OCI-LY1 (cell line): ENCODE data around the gene ZDHHC11.

Experiments used
- H2AFZ ChIP-seq: fragments of 200-600 bp; sonication (generic), shearing (Covaris generic); 2 replicates; pipeline ENCODE4 v1.6.0; 2014; ENCODE audit warnings: antibody characterized with exemption, mild to moderate bottlenecking, low read length
- H3F3A ChIP-seq: fragments of 200-600 bp; sonication (generic), shearing (Covaris generic); 2 replicates; pipeline ENCODE4 v1.6.0; 2014; ENCODE audit warnings: mild to moderate bottlenecking, antibody characterized with exemption, low read length, moderate library complexity; ENCODE audit not compliant: insufficient read depth
- H3K27ac ChIP-seq: fragments of 200-600 bp; sonication (generic); 2 replicates; pipeline ENCODE4 v1.5.1; 2014; ENCODE audit warnings: low read length, mixed run types, mild to moderate bottlenecking, low read depth; ENCODE audit not compliant: poor library complexity, severe bottlenecking
- H3K27me3 ChIP-seq: fragments of 200-600 bp; sonication (generic); 2 replicates; pipeline ENCODE4 v1.6.0; 2014; ENCODE audit warnings: antibody characterized with exemption, mild to moderate bottlenecking, low read length, moderate library complexity; ENCODE audit not compliant: insufficient read depth
- H3K36me3 ChIP-seq: fragments of 200-600 bp; sonication (generic); 2 replicates; pipeline ENCODE4 v1.6.1; 2014; ENCODE audit warnings: mild to moderate bottlenecking, antibody characterized with exemption, low read length, moderate library complexity, mixed read lengths; ENCODE audit not compliant: insufficient read depth
- H3K4me1 ChIP-seq: fragments of 200-600 bp; sonication (generic); 2 replicates; pipeline ENCODE4 v1.5.1; 2014; ENCODE audit warnings: mild to moderate bottlenecking, low read length, moderate library complexity; ENCODE audit not compliant: insufficient read depth, severe bottlenecking
- H3K4me2 ChIP-seq: fragments of 200-600 bp; sonication (generic), shearing (Covaris generic); 2 replicates; pipeline ENCODE4 v1.6.1; 2014; ENCODE audit warnings: low read length
- H3K4me3 ChIP-seq: fragments of 200-600 bp; sonication (generic); 2 replicates; pipeline ENCODE4 v1.5.1; 2014; ENCODE audit warnings: low read length, low read depth, mild to moderate bottlenecking, mixed read lengths; ENCODE audit not compliant: poor library complexity, severe bottlenecking
- H3K79me2 ChIP-seq: fragments of 200-600 bp; shearing (Covaris generic); 2 replicates; pipeline ENCODE4 v1.6.1; 2016; ENCODE audit warnings: mixed run types, low read length, mixed read lengths; ENCODE audit not compliant: insufficient read depth
- H3K9ac ChIP-seq: fragments of 200-600 bp; sonication (generic), shearing (Covaris generic); 2 replicates; pipeline ENCODE4 v1.6.1; 2014; ENCODE audit warnings: mild to moderate bottlenecking, low read length, mixed read lengths
- H3K9me2 ChIP-seq: fragments of 200-600 bp; sonication (generic), shearing (Covaris generic); 2 replicates; pipeline ENCODE4 v1.6.1; 2014; ENCODE audit warnings: low read depth, mild to moderate bottlenecking, low read length, mixed read lengths
- H3K9me3 ChIP-seq: fragments of 200-600 bp; shearing (Covaris generic); 2 replicates; pipeline ENCODE4 v1.6.1; 2014; ENCODE audit warnings: low read length, mixed read lengths
- H4K20me1 ChIP-seq: fragments of 200-600 bp; sonication (generic), shearing (Covaris generic); 2 replicates; pipeline ENCODE4 v1.6.0; 2016; ENCODE audit warnings: mild to moderate bottlenecking, low read length; ENCODE audit not compliant: insufficient read depth
- CTCF ChIP-seq: fragments of 200-600 bp; sonication (generic), shearing (Covaris generic); IDR thresholded peaks from 2 replicates; pipeline ENCODE4 v1.5.1; 2017; ENCODE audit warnings: mild to moderate bottlenecking, antibody characterized with exemption, low read length, moderate library complexity, mixed read lengths
- EZH2 ChIP-seq: fragments of 200-600 bp; sonication (generic), shearing (Covaris generic); IDR thresholded peaks from 2 replicates; pipeline ENCODE4 v1.8.0; 2017; ENCODE audit warnings: borderline replicate concordance, mixed run types, mild to moderate bottlenecking, antibody characterized with exemption, low read length, moderate library complexity, mixed read lengths

ZDHHC11 gene

DNA sequence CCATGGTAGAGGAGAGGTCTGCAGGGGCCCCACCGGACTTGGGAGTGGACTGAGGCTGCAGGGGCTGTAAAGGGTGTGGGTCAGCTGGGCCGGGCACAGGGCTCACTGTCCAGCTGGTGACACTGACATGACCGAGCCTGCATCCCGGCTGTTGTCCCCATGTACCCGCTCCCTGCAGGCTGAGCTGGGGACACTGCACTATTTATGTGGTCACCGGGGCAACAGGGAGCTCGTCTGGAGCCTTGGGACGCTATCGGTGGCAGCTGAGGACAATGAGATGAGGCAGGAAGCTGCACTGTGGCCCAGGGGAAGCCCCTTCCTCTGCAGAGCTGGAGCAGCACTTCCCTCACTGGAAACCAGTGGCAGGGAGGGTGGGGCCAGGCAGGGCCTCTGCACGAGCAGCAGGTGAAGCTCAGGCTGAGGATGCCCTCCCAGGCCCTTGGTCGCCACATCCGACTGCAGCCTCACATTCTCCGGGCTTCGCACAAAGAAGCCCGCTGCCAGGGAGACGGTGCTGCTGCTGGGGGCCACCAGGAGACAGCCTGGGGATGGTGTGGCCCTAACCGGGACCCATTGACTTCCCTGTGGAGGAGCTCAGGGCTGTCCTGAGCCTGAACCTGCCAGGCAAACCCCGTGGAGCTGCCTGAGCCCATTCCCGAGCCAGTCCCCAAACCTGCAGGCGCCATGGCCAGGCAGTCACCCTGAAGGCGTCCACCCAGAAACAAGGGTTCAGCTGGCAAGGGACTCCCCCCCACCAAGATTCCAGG lies 92.7 kb downstream of the ZDHHC11 start:
- H3K79me2 ChIP-seq: no peaks in the 10 kb centered on the region
- no peak overlapping the region for H2AFZ ChIP-seq
- no peaks in the 10 kb centered on the region for H3F3A ChIP-seq
- no peaks in the 10 kb centered on the region for H3K36me3 ChIP-seq
- H3K9me3 ChIP-seq: no peaks in the 10 kb centered on the region
- H3K4me2 ChIP-seq: no peak overlapping the region
- no peak overlapping the region for H3K9ac ChIP-seq
- no peaks in the 10 kb centered on the region for H3K9me2 ChIP-seq
- H3K4me1 ChIP-seq: no peaks in the 10 kb centered on the region
- no peaks in the 10 kb centered on the region for H3K27me3 ChIP-seq
- H4K20me1 ChIP-seq: no peaks in the 10 kb centered on the region
- TF ChIP-seq CTCF: no peak
- TF ChIP-seq EZH2: no peak
- H3K27ac ChIP-seq: no peak overlapping the region
- H3K4me3 ChIP-seq: no peak overlapping the region

- H4K20me1 ChIP-seq: no peaks in the 10 kb centered on the region
- H2AFZ ChIP-seq: no peak overlapping the region
- no peaks in the 10 kb centered on the region for H3K27me3 ChIP-seq
- H3K27ac ChIP-seq: no peak overlapping the region
- no peak for TF ChIP-seq EZH2
- H3K9me3 ChIP-seq: no peaks in the 10 kb centered on the region
- no peak overlapping the region for H3K9ac ChIP-seq
- no peaks in the 10 kb centered on the region for H3K4me1 ChIP-seq
- H3F3A ChIP-seq: no peaks in the 10 kb centered on the region
- H3K79me2 ChIP-seq: no peaks in the 10 kb centered on the region
- no peak overlapping the region for H3K4me3 ChIP-seq
- H3K4me2 ChIP-seq: no peak overlapping the region
- no peaks in the 10 kb centered on the region for H3K36me3 ChIP-seq
- no peaks in the 10 kb centered on the region for H3K9me2 ChIP-seq
Observed at GRCh38 chr5:757346-757930, 93.3 kb downstream of the ZDHHC11 start.

GRCh38 chr5:756865-757345 lies 93.9 kb downstream of the ZDHHC11 start:
- H2AFZ ChIP-seq: no peak overlapping the region
- no peak overlapping the region for H3K4me2 ChIP-seq
- H3F3A ChIP-seq: no peaks in the 10 kb centered on the region
- H4K20me1 ChIP-seq: no peaks in the 10 kb centered on the region
- H3K9ac ChIP-seq: no peak overlapping the region
- no peaks in the 10 kb centered on the region for H3K9me2 ChIP-seq
- H3K27me3 ChIP-seq: no peaks in the 10 kb centered on the region
- no peak overlapping the region for H3K4me3 ChIP-seq
- H3K36me3 ChIP-seq: no peaks in the 10 kb centered on the region
- no peak overlapping the region for H3K27ac ChIP-seq
- H3K4me1 ChIP-seq: no peaks in the 10 kb centered on the region
- TF ChIP-seq EZH2 (no peak), CTCF (no peak)
- no peaks in the 10 kb centered on the region for H3K9me3 ChIP-seq
- H3K79me2 ChIP-seq: no peaks in the 10 kb centered on the region
